Stimulated activated memory B cell treated with anti-CD40 and anti-IgM and Interleukin-4, amounts not matched to agents 10 μg/mL and 1 μg/mL and 100 μg/mL, for 72 hours (primary cell): ENCODE results near the gene TATDN2.
A peak's percentile ranks its signal among the peaks of the same experiment; 100 is the strongest.
"Not testable (repeated sequence)": the region's sequence is repeated elsewhere in the genome, so short reads cannot be mapped to it uniquely, and the experiment has no call there.

Experiments
- ATAC-seq: fragments of 150-1000 bp; cut with Tn5 transposase; 2 replicates; pipeline ENCODE4 v1.10.0; 2021
- H3K27ac Mint-ChIP-seq: one replicate; pipeline ENCODE4 v1.8.0; 2022; ENCODE audit warnings: mild to moderate bottlenecking, mixed read lengths
- H3K27me3 Mint-ChIP-seq: one replicate; pipeline ENCODE4 v1.8.0; 2022; ENCODE audit warnings: mixed read lengths
- H3K36me3 Mint-ChIP-seq: one replicate; pipeline ENCODE4 v1.8.0; 2022; ENCODE audit warnings: mixed read lengths
- H3K4me1 Mint-ChIP-seq: one replicate; pipeline ENCODE4 v1.8.0; 2022; ENCODE audit warnings: mixed read lengths
- H3K4me3 Mint-ChIP-seq: one replicate; pipeline ENCODE4 v1.8.0; 2022; ENCODE audit warnings: mild to moderate bottlenecking, moderate library complexity, mixed read lengths
- H3K9me3 Mint-ChIP-seq: one replicate; pipeline ENCODE4 v1.8.0; 2022; ENCODE audit warnings: mixed read lengths

The TATDN2 gene

DNA sequence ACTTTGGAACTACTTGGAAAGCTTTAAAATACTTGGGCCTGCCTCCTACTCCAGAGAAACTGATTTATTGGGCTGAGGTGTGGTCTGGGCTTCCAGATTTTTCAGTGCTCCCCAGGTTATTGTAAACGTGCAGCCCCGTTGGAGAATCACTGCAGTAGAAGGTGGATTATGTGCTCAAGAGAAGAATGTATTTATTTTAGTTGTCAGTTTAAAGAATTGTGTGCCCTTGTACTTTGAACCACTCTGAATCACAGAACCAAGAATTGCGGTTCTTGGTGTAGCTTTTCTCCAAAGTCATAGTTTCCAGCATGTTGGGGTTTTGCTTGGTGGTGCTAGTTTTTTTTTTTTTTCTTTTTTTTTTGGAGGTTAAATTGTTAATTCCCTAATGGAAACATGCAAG is 1.6 kb downstream of the TATDN2 start:
- Mint-ChIP-seq H3K27me3 (no peaks in the 10 kb centered on the region), H3K4me1 (peaks cover 63% of the 10 kb centered on the region), H3K27ac (peak overlapping the region; percentile 82), H3K36me3 (peaks cover 63% of the 10 kb centered on the region), H3K4me3 (peak overlapping the region; percentile 97), H3K9me3 (peaks cover 7% of the 10 kb centered on the region)
- no peak for ATAC-seq

DNA sequence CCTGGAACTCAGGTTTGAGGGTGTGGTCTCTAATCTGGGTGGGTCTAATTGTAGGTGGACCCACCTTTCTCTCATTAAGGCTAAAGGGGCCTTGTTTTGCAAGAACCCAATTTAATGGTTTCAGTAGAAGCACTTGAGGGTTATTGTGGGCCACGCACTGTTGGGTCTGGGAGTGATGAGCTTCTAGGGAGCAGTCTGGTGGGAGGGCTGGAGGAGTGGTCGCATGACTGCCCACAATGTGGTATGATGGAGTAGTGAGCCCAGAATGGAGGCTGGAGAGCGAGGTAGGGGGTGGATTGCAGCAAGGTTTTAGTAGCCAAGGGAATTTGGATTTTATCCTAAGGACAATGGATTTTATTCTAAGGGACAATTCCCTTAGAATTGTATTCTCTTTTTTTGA is 2.7 kb downstream of the TATDN2 start:
- H3K27ac Mint-ChIP-seq = peak overlapping the region; percentile 82
- H3K4me1 Mint-ChIP-seq = peaks cover 72% of the 10 kb centered on the region
- H3K27me3 Mint-ChIP-seq = no peaks in the 10 kb centered on the region
- H3K4me3 Mint-ChIP-seq = peak overlapping the region; percentile 97
- peaks cover 3% of the 10 kb centered on the region for H3K9me3 Mint-ChIP-seq
- no peak for ATAC-seq
- H3K36me3 Mint-ChIP-seq = peaks cover 60% of the 10 kb centered on the region

DNA sequence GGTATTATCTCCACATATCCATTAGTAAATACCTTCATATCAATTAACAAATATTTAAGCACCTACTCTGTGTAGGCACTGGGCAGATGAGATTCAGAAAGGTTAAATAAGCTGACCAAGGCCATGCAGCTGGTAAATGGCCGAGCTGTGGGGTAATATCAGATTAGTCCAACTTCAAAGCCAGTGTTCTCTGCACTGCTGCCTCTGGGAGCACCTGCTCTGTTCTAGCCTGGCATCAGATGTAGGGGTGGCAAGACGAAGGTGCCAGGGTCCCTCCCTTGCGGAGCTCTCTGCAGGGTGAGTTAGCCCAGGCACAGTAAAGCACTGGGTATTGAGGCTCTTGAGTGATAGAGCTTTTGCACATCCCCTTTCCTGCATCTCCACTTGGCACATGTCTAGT is 5.5 kb downstream of the TATDN2 start:
- H3K4me1 Mint-ChIP-seq = peaks cover 75% of the 10 kb centered on the region
- peaks cover 65% of the 10 kb centered on the region for H3K36me3 Mint-ChIP-seq
- no peaks in the 10 kb centered on the region for H3K27me3 Mint-ChIP-seq
- ATAC-seq = no peak
- H3K27ac Mint-ChIP-seq = peak overlapping the region; percentile 23
- H3K9me3 Mint-ChIP-seq = no peaks in the 10 kb centered on the region
- no peak overlapping the region for H3K4me3 Mint-ChIP-seq

DNA sequence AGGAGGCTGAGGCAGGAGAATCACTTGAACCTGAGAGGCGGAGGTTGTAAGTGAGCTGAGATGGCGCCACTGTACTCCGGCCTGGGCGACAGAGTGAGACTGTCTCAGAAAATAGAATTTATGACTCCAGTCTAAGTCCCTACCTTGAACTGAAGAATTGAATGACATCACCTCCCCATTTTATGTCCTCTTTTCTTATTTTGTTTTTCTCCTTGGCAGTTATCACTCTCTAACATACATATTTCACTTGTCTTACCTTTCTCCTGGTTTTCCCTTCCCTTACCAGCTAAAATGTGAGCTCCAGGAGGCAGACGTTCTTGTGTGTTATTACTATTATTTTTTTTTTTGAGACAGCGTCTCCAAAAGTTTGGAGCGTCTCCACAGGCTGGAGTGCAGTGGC is 7.6 kb downstream of the TATDN2 start:
- peak overlapping the region; percentile 23 for H3K27ac Mint-ChIP-seq
- H3K4me3 Mint-ChIP-seq = no peak overlapping the region
- H3K4me1 Mint-ChIP-seq = peaks cover 70% of the 10 kb centered on the region
- no peaks in the 10 kb centered on the region for H3K9me3 Mint-ChIP-seq
- H3K36me3 Mint-ChIP-seq = peaks cover 67% of the 10 kb centered on the region
- no peak for ATAC-seq
- H3K27me3 Mint-ChIP-seq = no peaks in the 10 kb centered on the region

DNA sequence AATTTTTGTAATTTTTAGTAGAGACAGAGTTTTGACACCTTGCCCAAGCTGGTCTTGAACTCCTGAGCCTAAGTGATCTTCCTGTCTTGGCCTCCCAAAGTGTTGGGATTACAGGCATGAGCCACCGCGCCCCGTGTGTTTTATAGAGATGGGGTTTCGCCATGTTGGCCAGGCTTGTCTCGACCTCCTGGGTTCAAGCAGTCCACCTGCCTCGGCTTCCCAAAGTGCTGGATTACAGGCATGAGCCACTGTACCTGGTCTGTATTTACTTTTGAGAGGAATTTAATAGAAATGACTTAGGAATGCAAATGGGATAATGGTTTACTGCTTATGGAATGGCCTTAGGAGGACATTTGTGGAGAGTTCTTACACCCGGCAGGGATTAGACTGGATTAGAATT is 10.8 kb downstream of the TATDN2 start:
- Mint-ChIP-seq H3K4me3 (no peak overlapping the region), H3K27ac (peak overlapping the region; percentile 69), H3K36me3 (peaks cover 71% of the 10 kb centered on the region), H3K27me3 (no peaks in the 10 kb centered on the region), H3K4me1 (peaks cover 70% of the 10 kb centered on the region), H3K9me3 (no peaks in the 10 kb centered on the region)
- ATAC-seq = no peak

DNA sequence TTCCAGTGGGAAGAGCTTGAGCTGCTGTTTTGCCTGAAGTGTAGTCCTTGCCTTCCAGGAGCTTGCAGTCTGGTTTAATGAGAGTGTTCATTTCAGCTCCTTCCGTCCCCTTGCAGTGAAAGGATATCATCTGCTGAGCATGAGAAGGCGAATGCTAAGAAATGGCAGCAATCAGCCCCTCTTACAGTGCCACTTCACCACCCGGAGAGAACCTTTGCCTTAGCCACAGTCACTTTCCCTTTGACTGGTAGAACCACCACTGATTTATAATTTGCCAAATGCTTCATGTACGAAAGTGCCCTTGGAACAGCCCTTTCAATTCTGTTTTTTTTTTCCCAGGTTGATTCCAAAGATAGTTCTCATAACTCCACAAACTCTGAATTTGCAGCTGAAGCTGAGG is 11.5 kb downstream of the TATDN2 start:
- Mint-ChIP-seq H3K4me3 (no peak overlapping the region), H3K36me3 (peaks cover 71% of the 10 kb centered on the region), H3K9me3 (no peaks in the 10 kb centered on the region), H3K27ac (peak overlapping the region; percentile 69), H3K27me3 (no peaks in the 10 kb centered on the region), H3K4me1 (peaks cover 67% of the 10 kb centered on the region)
- ATAC-seq = no peak

DNA sequence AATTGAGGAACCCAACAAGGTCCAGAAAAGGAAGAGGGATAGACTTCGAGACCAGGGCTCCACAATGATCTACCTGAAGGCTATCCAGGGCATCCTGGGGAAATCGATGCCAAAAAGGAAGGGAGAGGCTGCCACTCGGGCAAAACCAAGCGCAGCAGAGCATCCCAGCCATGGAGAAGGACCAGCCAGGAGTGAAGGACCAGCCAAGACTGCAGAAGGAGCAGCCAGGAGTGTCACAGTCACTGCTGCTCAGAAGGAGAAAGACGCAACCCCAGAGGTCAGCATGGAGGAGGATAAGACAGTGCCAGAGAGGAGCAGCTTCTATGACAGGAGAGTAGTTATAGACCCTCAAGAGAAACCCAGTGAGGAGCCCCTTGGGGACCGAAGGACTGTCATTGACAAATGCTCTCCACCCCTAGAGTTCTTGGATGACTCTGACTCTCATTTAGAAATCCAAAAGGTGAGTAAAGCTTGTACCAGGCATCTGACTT is 12.0 kb downstream of the TATDN2 start:
- ATAC-seq = no peak
- Mint-ChIP-seq H3K4me1 (peaks cover 63% of the 10 kb centered on the region), H3K27me3 (no peaks in the 10 kb centered on the region), H3K9me3 (no peaks in the 10 kb centered on the region), H3K4me3 (no peak overlapping the region), H3K27ac (peak overlapping the region; percentile 69), H3K36me3 (peaks cover 70% of the 10 kb centered on the region)

DNA sequence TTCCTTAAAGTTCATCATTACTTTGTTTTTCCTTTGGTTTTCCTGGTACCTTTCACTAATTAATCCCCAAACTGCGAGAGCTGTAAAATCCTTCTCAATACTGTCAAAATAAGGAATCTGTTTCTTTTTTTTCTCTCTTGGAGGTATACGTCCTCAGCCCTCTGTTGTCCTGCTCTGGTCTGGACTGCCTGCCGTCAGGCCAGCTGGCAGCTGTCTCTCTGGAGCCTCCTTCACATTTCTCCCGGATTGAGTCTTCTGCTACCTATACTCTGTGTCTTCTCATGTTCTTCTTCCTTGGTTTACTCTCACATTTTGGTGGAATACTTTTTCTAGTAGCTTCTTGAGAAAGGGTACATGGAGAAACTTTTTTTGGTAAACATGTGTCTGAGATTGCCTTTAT is 13.8 kb downstream of the TATDN2 start:
- peak overlapping the region; percentile 25 for H3K27ac Mint-ChIP-seq
- peaks cover 65% of the 10 kb centered on the region for H3K36me3 Mint-ChIP-seq
- H3K4me1 Mint-ChIP-seq = peaks cover 59% of the 10 kb centered on the region
- no peak for ATAC-seq
- H3K27me3 Mint-ChIP-seq = no peaks in the 10 kb centered on the region
- no peaks in the 10 kb centered on the region for H3K9me3 Mint-ChIP-seq
- no peak overlapping the region for H3K4me3 Mint-ChIP-seq

DNA sequence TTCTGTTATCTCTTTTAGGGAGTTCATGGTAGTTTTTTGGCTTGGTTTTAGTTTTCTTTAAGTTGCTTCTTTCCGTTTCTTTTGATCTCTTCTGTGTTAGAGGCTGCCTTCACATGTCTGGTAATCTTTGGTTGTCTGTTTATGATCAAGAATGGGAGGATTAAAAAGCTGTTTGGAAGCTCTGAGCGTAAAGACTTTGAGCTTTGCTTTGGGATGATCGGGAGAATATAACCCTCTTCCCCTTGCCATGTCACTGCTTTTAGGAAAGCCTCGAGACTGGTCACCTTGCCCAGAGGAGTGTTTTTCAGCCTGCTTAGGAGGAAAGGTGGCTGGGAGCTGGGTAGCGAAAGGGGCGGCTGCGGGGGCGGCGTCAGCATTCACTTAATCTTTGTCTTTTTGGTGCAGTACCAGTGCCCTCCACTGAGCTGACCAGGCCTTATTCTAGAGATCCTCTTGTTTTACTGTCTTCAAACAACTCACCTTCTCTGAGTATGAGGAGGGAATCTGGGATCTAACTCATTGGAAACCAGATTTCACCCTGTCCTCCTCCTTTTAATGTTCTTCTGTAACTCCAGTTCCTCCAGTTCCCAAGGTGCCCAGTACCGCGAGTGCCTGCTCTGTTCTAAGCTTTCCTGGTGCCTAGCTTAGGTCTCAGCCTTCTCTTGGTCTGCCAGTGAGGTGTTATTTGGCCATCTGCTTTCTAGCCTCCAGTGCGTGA is 15.5 kb downstream of the TATDN2 start:
- peak; percentile 66 for ATAC-seq
- peak overlapping the region; percentile 13 for H3K27ac Mint-ChIP-seq
- H3K36me3 Mint-ChIP-seq = peaks cover 72% of the 10 kb centered on the region
- no peaks in the 10 kb centered on the region for H3K27me3 Mint-ChIP-seq
- H3K4me1 Mint-ChIP-seq = peaks cover 63% of the 10 kb centered on the region
- no peaks in the 10 kb centered on the region for H3K9me3 Mint-ChIP-seq
- H3K4me3 Mint-ChIP-seq = no peak overlapping the region

DNA sequence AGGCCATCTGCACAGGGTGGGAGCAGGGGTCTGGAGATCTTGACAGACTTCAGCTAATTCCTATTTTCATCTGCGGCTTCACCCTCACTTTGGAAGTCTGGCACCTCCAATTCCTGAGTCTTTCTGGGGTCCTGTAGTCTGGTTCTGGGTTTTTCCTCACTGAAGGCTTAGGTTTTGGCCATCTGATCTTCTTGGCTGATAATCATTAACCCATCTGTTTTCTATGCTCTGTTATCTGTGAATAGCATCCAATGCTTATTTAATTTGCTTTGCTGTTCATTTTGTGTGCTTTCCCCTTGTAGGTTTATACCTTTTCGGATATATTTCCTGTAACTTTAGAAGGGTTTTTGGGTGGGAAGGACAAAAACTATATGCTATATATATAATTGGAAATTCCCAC is 17.6 kb downstream of the TATDN2 start:
- Mint-ChIP-seq H3K36me3 (peaks cover 69% of the 10 kb centered on the region), H3K27me3 (no peaks in the 10 kb centered on the region), H3K4me1 (peaks cover 47% of the 10 kb centered on the region), H3K27ac (no peak overlapping the region), H3K4me3 (no peak overlapping the region), H3K9me3 (no peaks in the 10 kb centered on the region)
- no peak for ATAC-seq

DNA sequence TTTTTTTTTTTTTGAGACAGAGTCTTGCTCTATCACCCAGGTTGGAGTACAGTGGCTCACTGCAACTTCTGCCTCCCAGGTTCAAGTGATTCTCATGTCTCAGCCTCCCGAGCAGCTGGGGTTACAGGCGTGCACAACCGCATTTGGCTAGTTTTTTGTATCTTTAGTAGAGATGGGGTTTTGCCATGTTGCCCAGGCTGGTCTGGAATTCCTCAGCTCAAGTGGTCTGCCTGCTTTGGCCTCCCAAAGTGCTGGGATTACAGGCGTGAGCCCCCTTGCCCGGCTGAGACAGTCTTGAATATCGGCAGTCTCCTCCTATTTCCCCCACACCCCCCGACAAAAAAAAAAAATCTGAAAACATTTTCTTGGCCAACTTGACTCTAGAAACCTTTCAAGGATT is 18.7 kb downstream of the TATDN2 start:
- Mint-ChIP-seq H3K4me1 (peaks cover 40% of the 10 kb centered on the region), H3K36me3 (peaks cover 60% of the 10 kb centered on the region), H3K27ac (peak overlapping the region; percentile 51)
- H3K27me3 Mint-ChIP-seq, H3K9me3 Mint-ChIP-seq, ATAC-seq, H3K4me3 Mint-ChIP-seq: not testable (repeated sequence)

DNA sequence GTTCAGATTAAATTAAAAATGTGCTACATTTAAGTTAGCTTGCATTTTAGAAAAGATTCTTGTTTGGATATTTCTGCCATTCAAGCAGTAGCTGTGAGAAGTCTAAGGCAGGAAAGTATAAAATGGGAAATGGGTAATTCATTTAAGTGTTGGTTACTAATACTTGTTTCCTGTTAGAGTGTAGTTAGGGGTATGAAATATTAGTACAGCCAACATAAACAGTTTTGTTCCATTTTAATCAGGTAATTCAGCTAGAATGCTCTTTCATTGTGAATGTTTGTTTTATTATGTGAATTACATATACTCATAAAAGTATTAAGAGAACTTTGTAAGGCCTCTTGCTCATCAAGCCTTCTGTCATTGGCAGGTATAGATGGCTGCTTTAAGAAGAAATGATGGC is 19.9 kb downstream of the TATDN2 start:
- Mint-ChIP-seq H3K36me3 (peaks cover 59% of the 10 kb centered on the region), H3K4me1 (peaks cover 42% of the 10 kb centered on the region), H3K27ac (peak overlapping the region; percentile 51)

DNA sequence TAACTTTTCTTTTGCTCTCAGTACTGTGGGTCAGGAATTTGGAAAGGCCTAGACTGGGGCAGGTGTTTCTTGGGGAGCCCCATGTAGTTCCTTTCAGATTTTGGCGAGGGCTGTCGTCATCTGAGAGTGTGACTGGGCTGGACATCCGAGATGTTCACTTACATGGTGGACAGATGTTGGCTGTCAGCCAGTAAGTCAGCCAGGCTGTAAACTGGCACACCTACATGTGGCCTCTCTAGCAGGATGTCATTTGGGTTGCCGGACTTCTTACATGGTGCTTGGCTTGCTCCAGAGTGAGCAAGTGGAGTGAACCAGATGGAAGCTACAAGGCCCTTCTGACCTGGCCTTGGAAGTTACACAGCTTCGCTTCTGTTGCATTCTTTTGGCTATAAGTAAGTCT is 20.7 kb downstream of the TATDN2 start:
- H3K4me3 Mint-ChIP-seq = no peak overlapping the region
- no peak for ATAC-seq
- peaks cover 55% of the 10 kb centered on the region for H3K36me3 Mint-ChIP-seq
- H3K27ac Mint-ChIP-seq = no peak overlapping the region
- H3K27me3 Mint-ChIP-seq = no peaks in the 10 kb centered on the region
- H3K9me3 Mint-ChIP-seq = no peaks in the 10 kb centered on the region
- H3K4me1 Mint-ChIP-seq = peaks cover 42% of the 10 kb centered on the region

More for the DNA sequence above, 19.9 kb downstream of the TATDN2 start:
- Mint-ChIP-seq H3K9me3 (no peaks in the 10 kb centered on the region), H3K4me3 (no peak overlapping the region), H3K27me3 (no peaks in the 10 kb centered on the region)
- no peak for ATAC-seq

DNA sequence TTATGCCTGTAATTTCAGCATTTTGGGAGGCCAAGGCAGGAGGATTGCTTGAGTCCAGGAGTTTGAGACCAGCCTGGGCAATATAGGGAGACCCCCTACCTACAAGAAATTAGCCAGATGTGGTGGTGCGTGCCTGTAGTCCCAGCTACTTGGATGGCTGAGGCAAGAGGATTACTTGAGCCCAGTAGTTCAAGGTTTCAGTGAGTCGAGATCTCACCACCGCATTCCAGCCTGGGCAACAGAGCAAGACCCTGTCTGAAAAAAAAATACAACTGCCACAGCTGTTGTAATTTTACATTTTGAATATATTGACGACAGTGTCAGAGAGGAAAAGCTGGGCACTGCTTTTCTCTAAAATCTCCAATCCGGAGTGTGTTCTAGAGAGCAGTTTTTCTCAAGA is 21.2 kb downstream of the TATDN2 start:
- Mint-ChIP-seq H3K9me3 (no peaks in the 10 kb centered on the region), H3K4me3 (no peak overlapping the region), H3K36me3 (peaks cover 50% of the 10 kb centered on the region), H3K27me3 (no peaks in the 10 kb centered on the region), H3K4me1 (peaks cover 42% of the 10 kb centered on the region), H3K27ac (no peak overlapping the region)
- no peak for ATAC-seq

DNA sequence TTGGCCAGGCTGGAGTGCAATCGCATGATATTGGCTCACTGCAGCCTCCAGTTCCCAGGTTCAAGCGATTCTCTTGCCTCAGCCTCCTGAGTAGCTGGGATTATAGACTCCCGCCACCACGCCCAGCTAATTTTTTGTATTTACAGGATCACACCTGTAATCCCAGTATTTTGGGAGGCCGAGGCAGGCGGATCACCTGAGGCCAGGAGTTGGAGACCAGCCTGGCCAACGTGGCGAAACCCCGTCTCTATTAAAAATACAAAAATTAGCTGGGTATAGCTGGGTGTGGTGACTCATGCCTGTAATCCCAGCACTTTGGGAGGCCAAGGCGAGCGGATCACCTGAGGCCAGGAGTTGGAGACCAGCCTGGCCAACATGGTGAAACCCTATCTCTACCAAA is 24.2 kb downstream of the TATDN2 start:
- not testable (repeated sequence) for H3K4me3 Mint-ChIP-seq, ATAC-seq, H3K27me3 Mint-ChIP-seq, H3K9me3 Mint-ChIP-seq
- Mint-ChIP-seq H3K4me1 (peaks cover 29% of the 10 kb centered on the region), H3K27ac (peak overlapping the region; percentile 65), H3K36me3 (peaks cover 39% of the 10 kb centered on the region)

DNA sequence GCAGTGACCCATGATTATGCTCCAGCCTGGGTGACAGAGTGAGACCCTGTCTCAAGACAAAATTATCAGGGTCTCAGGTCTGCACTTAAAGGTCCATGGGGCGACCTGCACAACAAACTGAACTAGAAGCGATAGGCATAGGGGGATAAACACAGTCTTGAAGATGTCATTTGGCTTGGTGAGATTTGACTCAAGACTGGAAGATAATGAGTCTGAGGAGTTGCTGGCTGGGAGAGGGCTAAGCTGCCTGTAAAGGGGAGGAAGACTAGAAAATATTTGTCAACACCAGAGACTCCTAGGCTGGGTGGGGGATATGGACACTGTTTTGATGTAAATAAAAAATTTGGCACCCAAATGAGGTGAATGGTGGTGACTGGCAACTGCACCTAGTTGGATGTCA is 24.7 kb downstream of the TATDN2 start:
- ATAC-seq = no peak
- Mint-ChIP-seq H3K27me3 (no peaks in the 10 kb centered on the region), H3K4me3 (peak overlapping the region; percentile 29), H3K27ac (peak overlapping the region; percentile 65), H3K9me3 (no peaks in the 10 kb centered on the region), H3K4me1 (peaks cover 25% of the 10 kb centered on the region), H3K36me3 (peaks cover 40% of the 10 kb centered on the region)
